Lung (tissue), 12 donors: ENCODE data around the gene L3MBTL4. TPM values are rescaled to one million over a fixed set of nuclear protein-coding genes. Genes with fewer than 3 reads are reported as not detected.

ENCODE experiments used
- ATAC-seq: fragments of 200-7000 bp; cut with Tn5 transposase; one replicate; pipeline ENCODE4 v1.9.1; 2020; ENCODE audit warnings: moderate number of reproducible peaks; ENCODE audit not compliant: insufficient read depth, low FRiP score
- DNase-seq, 3 donors: peaks; one replicate each; pipeline ENCODE4 v3.0.0-alpha.2; 2013 to 2017
- H3K27ac ChIP-seq, 2 donors: one replicate each; pipeline ENCODE4 v1.5.1; 2013; ENCODE audit warnings: mild to moderate bottlenecking in 2 of 2, moderate library complexity in 2 of 2, control low read depth in 1 of 2, inconsistent platforms in 1 of 2, low read depth in 1 of 2, low read length in 1 of 2
- H3K27me3 ChIP-seq, 3 donors: one replicate each; pipeline ENCODE4 v1.5.1; 2013; ENCODE audit warnings: low read length in 2 of 3; ENCODE audit not compliant: control insufficient read depth in 3 of 3, insufficient read depth in 3 of 3
- H3K36me3 ChIP-seq, 4 donors: one replicate each; pipeline ENCODE4 v1.5.1; 2013; ENCODE audit warnings: low read length in 4 of 4, mild to moderate bottlenecking in 1 of 4, moderate library complexity in 1 of 4; ENCODE audit not compliant: control insufficient read depth in 4 of 4, insufficient read depth in 4 of 4
- H3K4me1 ChIP-seq, 5 donors: one replicate each; pipeline ENCODE4 v1.5.1; 2013; ENCODE audit warnings: low read length in 5 of 5, mild to moderate bottlenecking in 2 of 5, moderate library complexity in 1 of 5; ENCODE audit not compliant: control insufficient read depth in 5 of 5, insufficient read depth in 5 of 5
- H3K4me3 ChIP-seq: one replicate; pipeline ENCODE4 v1.5.1; 2013; ENCODE audit warnings: mild to moderate bottlenecking, control low read depth, moderate library complexity
- H3K9ac ChIP-seq, 2 donors: one replicate each; pipeline ENCODE4 v1.5.1; 2013; ENCODE audit warnings: low read length in 2 of 2, control low read depth in 1 of 2; ENCODE audit not compliant: insufficient read depth in 1 of 2
- H3K9me3 ChIP-seq, 4 donors: one replicate each; pipeline ENCODE4 v1.5.1; 2013; ENCODE audit warnings: low read length in 3 of 4, mild to moderate bottlenecking in 1 of 4, moderate library complexity in 1 of 4; ENCODE audit not compliant: control insufficient read depth in 4 of 4, insufficient read depth in 3 of 4
- CTCF ChIP-seq: IDR thresholded peaks from 2 replicates; pipeline ENCODE4 v1.5.1; 2012; ENCODE audit warnings: mild to moderate bottlenecking; ENCODE audit errors: control extremely low read depth, extremely low read depth
- WGBS, 2 donors: extraction: QIAGEN DNeasy Blood & Tissue Kit; methylation state at CpG; one replicate each; pipeline ENCODE4 v1.1.7; 2013; 5-methylcytosine and 5-hydroxymethylcytosine counted together
- polyA plus RNA-seq, 2 donors: library from polyadenylated mRNA; stranded (reverse); fragments of 200-250 nt; gene quantifications; one replicate each; pipeline ENCODE4 v1.2.1, GENCODE V29; 2013
- total RNA-seq, 2 donors: library from RNA; depleted of rRNA in 1 of 2; stranded (reverse); fragments of >200 nt in 1 of 2; gene quantifications; one replicate each; pipeline ENCODE4 v1.2.1, GENCODE V29; 2014 to 2021
- donor health status: control.
- donor health status: control.
- donor health status: Bipolar disorder and iron deficiency.
- donor health status: healthy.
- donor health status: DM: yes; HTN: yes; CAD: no.

Gene L3MBTL4
- total and polyA plus RNA-seq, 4 donors, result 2.8 to 16.8 (median 9.9) TPM

GRCh38 chr18:6352275-6352674, 62.4 kb downstream of the L3MBTL4 start:
- Histone ChIP-seq H3K4me3 (no peak overlapping the region), H3K9ac (no peak overlapping the region), H3K27me3 (no peaks in the 10 kb centered on the region), H3K27ac (no peak overlapping the region), H3K9me3 (no peaks in the 10 kb centered on the region), H3K36me3 (no peaks in the 10 kb centered on the region), H3K4me1 (peaks cover 0 to 2% (median 0%) of the 10 kb centered on the region in 5 donors)
- TF ChIP-seq CTCF, result no peak
- DNase-seq, result no peak
- ATAC-seq, result no peak

GRCh38 chr18:6342990-6343389, 71.7 kb downstream of the L3MBTL4 start:
- no peak overlapping the region for H3K4me3 ChIP-seq
- no peak for DNase-seq
- H3K4me1 ChIP-seq, result no peaks in the 10 kb centered on the region
- H3K36me3 ChIP-seq, result no peaks in the 10 kb centered on the region
- ATAC-seq, result no peak
- TF ChIP-seq CTCF, result no peak
- H3K9me3 ChIP-seq, result peaks cover 0 to 5% (median 3%) of the 10 kb centered on the region in 4 donors
- H3K27ac ChIP-seq, result no peak overlapping the region
- no peak overlapping the region for H3K9ac ChIP-seq
- no peaks in the 10 kb centered on the region for H3K27me3 ChIP-seq
- 77 to 90% methylated on average over 2 of the region's 2 CpGs for WGBS, 2 donors

- Histone ChIP-seq H3K27me3 (no peaks in the 10 kb centered on the region), H3K27ac (no peak overlapping the region), H3K9me3 (peaks cover 0 to 5% (median 3%) of the 10 kb centered on the region in 4 donors), H3K36me3 (no peaks in the 10 kb centered on the region), H3K9ac (no peak overlapping the region), H3K4me1 (no peaks in the 10 kb centered on the region), H3K4me3 (no peak overlapping the region)
- DNase-seq (no peak), ATAC-seq (no peak)
- TF ChIP-seq CTCF, result no peak
Observed at GRCh38 chr18:6341709-6342108, 73.0 kb downstream of the L3MBTL4 start.

- no peak overlapping the region for H3K4me3 ChIP-seq
- TF ChIP-seq CTCF, result no peak
- DNase-seq (no peak), ATAC-seq (no peak)
- H3K27ac ChIP-seq, result no peak overlapping the region
- H3K9me3 ChIP-seq, result peaks cover 0 to 5% (median 3%) of the 10 kb centered on the region in 4 donors
- no peaks in the 10 kb centered on the region for H3K36me3 ChIP-seq
- no peaks in the 10 kb centered on the region for H3K27me3 ChIP-seq
- no peak overlapping the region for H3K9ac ChIP-seq
- H3K4me1 ChIP-seq, result no peaks in the 10 kb centered on the region
Observed at GRCh38 chr18:6341303-6341702, 73.4 kb downstream of the L3MBTL4 start.
